Activated CD4-positive, alpha-beta memory T cell treated with anti-CD3 and anti-CD28 coated beads, Interleukin-2, amount 10 ng/mL, durations not matched to agents 7 days and 5 days (primary cell): ENCODE results near the gene ZNF275. TPM values are rescaled to one million over a fixed set of nuclear protein-coding genes. Genes with fewer than 3 reads are reported as not detected.
"Not testable (repeated sequence)": the region's sequence is repeated elsewhere in the genome, so short reads cannot be mapped to it uniquely, and the experiment has no call there.

Experiments
- CTCF ChIA-PET: fragments of 350-600 bp; sonication (Branson Sonifier 250); formaldehyde crosslinking; loops from one replicate; lab custom pipeline; 2021; ENCODE audit warnings: antibody characterized with exemption, inconsistent platforms; lab: Charles Lee
- POLR2A ChIA-PET: fragments of 350-600 bp; sonication (Branson Sonifier 250); formaldehyde crosslinking; loops from one replicate; lab custom pipeline; 2021; ENCODE audit warnings: antibody characterized with exemption; lab: Charles Lee
- DNase-seq: peaks from one replicate; pipeline ENCODE4 v3.0.0-alpha.2; 2020
- H3K27ac Mint-ChIP-seq: one replicate; pipeline ENCODE4 v1.8.0; 2021; ENCODE audit warnings: mild to moderate bottlenecking, mixed read lengths
- H3K27me3 Mint-ChIP-seq: one replicate; pipeline ENCODE4 v1.8.0; 2021; ENCODE audit warnings: mixed read lengths
- H3K36me3 Mint-ChIP-seq: one replicate; pipeline ENCODE4 v1.8.0; 2021; ENCODE audit warnings: low read depth, mixed read lengths
- H3K4me1 Mint-ChIP-seq: one replicate; pipeline ENCODE4 v1.8.0; 2021; ENCODE audit warnings: mixed read lengths
- H3K4me3 Mint-ChIP-seq: one replicate; pipeline ENCODE4 v1.8.0; 2021; ENCODE audit warnings: mild to moderate bottlenecking, mixed read lengths
- H3K9me3 Mint-ChIP-seq: one replicate; pipeline ENCODE4 v1.8.0; 2021; ENCODE audit warnings: mixed read lengths
- total RNA-seq, 2 experiments: library from RNA; stranded (reverse); gene quantifications; one replicate each; pipeline ENCODE4 v1.2.3, GENCODE V29; 2021

The ZNF275 gene
- total RNA-seq, 2 experiments from 2014 or later: 16.6 to 16.7 TPM

DNA sequence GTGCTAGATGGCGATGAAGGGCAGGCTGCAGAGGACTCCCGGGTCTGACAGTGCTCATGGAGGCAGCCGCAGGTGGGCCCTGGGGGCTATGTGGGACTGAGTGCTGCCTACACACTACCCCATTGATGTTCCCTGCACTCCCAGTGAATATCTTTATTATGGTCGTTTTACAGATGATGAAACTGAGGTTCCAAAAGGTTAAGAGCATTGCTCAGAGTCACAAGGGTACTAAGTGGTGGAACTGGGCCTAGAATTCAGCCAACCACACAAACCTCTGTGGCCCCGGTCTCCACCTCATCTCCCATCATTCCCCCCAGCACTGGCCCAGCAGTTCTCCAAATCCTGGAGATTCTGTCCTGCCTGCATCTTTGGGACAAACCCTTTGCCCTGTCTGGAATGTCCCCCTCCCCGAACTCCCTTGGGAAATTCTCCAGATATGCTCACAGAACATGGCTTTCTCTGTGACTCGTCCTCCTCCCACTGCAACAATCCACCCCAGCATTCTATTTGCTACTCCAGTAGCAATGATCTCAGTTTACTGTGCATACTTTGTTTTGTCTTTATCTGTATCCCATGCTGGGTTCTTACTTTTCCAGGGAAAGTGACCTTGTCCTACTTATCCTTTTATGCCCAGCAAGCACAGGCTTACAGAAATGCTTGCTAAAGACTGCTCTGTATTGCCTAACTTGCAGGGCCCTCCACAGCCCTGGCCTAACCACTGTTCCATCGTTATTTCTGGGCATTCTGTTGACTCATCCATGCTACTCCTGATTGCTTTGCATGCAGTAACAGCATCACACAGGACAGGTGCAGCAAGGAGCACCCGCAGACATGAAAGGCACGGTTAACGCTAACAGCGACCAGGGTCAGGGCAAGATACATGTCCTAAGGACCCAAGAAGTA, 26.4 kb upstream of the ZNF275 start:
- POLR2A ChIA-PET: no interaction called here
- H3K4me1 Mint-ChIP-seq: no peaks in the 10 kb centered on the region
- CTCF ChIA-PET: no interaction called here
- no peaks in the 10 kb centered on the region for H3K9me3 Mint-ChIP-seq
- no peaks in the 10 kb centered on the region for H3K36me3 Mint-ChIP-seq
- no peak overlapping the region for H3K27ac Mint-ChIP-seq
- H3K4me3 Mint-ChIP-seq: no peak overlapping the region
- no peak for DNase-seq
- H3K27me3 Mint-ChIP-seq: peaks cover 20% of the 10 kb centered on the region

GRCh38 chrX:153310901-153311300, 23.1 kb upstream of the ZNF275 start:
- no peak for DNase-seq
- no peaks in the 10 kb centered on the region for H3K36me3 Mint-ChIP-seq
- no peaks in the 10 kb centered on the region for H3K9me3 Mint-ChIP-seq
- POLR2A ChIA-PET: no interaction called here
- H3K27ac Mint-ChIP-seq: no peak overlapping the region
- H3K27me3 Mint-ChIP-seq: no peaks in the 10 kb centered on the region
- no peaks in the 10 kb centered on the region for H3K4me1 Mint-ChIP-seq
- H3K4me3 Mint-ChIP-seq: no peak overlapping the region
- CTCF ChIA-PET: no interaction called here

DNA sequence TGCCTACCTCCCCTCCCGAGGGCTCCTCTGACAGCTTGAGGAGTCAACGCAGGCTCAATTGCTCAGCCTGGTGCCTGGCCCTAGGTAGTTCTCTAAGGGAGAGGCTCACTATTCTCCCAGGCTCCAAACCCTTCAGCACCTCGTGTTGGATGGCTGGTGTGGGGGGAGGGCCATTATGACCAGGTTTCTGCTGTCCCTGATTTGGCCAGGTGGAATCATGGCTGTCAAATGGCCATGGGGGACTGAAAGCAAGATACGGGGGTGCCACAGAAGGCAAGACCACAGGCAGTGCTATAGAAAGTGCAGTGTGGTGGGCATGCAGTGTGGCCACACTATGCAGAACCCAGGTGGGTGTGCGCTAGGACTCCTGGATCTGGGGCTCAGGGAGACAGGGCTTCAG, 21.9 kb upstream of the ZNF275 start:
- Mint-ChIP-seq H3K4me3 (no peak overlapping the region), H3K36me3 (no peaks in the 10 kb centered on the region), H3K27me3 (no peaks in the 10 kb centered on the region), H3K27ac (no peak overlapping the region), H3K9me3 (no peaks in the 10 kb centered on the region), H3K4me1 (no peaks in the 10 kb centered on the region)
- ChIA-PET CTCF (no interaction called here), POLR2A (no interaction called here)
- no peak for DNase-seq

DNA sequence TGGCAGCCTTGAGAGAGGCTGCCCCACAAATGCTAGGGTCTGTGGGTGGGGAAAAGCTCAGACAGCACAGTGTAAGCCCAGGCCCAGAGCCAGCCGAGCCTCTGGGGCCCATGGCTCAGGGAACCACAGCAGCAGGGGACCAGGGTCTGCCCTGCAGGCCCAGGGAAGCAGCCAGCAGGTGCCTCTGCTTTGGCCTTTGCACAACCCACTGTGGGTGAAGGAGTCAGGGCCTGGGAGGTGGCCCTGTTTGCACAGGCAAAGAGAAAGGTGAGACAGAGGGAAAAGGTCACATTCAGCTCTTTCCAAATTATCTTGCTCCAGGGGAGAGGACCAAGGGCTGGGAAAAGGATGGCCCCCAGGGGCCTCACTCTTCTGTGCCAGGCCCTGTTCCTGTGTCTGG, 21.1 kb upstream of the ZNF275 start:
- POLR2A ChIA-PET: no interaction called here
- H3K9me3 Mint-ChIP-seq: no peaks in the 10 kb centered on the region

GRCh38 chrX:153317306-153317705, 16.6 kb upstream of the ZNF275 start:
- no peak overlapping the region for H3K27ac Mint-ChIP-seq
- CTCF ChIA-PET: no interaction called here

More for the DNA sequence above, 21.1 kb upstream of the ZNF275 start:
- CTCF ChIA-PET: no interaction called here
- H3K36me3 Mint-ChIP-seq: no peaks in the 10 kb centered on the region
- no peak overlapping the region for H3K4me3 Mint-ChIP-seq
- H3K27ac Mint-ChIP-seq: no peak overlapping the region
- no peaks in the 10 kb centered on the region for H3K27me3 Mint-ChIP-seq
- no peaks in the 10 kb centered on the region for H3K4me1 Mint-ChIP-seq
- DNase-seq: no peak

GRCh38 chrX:153317996-153318722, 15.8 kb upstream of the ZNF275 start:
- ChIA-PET POLR2A (no interaction called here), CTCF (no interaction called here)
- Mint-ChIP-seq H3K27me3 (peaks cover 8% of the 10 kb centered on the region), H3K27ac (no peak overlapping the region), H3K9me3 (no peaks in the 10 kb centered on the region), H3K4me1 (no peaks in the 10 kb centered on the region), H3K36me3 (no peaks in the 10 kb centered on the region), H3K4me3 (no peak overlapping the region)
- no peak for DNase-seq

More at GRCh38 chrX:153317306-153317705, 16.6 kb upstream of the ZNF275 start:
- POLR2A ChIA-PET: no interaction called here
- Mint-ChIP-seq H3K4me1 (no peaks in the 10 kb centered on the region), H3K4me3 (no peak overlapping the region), H3K9me3 (no peaks in the 10 kb centered on the region), H3K27me3 (peaks cover 6% of the 10 kb centered on the region), H3K36me3 (no peaks in the 10 kb centered on the region)
- DNase-seq: no peak

DNA sequence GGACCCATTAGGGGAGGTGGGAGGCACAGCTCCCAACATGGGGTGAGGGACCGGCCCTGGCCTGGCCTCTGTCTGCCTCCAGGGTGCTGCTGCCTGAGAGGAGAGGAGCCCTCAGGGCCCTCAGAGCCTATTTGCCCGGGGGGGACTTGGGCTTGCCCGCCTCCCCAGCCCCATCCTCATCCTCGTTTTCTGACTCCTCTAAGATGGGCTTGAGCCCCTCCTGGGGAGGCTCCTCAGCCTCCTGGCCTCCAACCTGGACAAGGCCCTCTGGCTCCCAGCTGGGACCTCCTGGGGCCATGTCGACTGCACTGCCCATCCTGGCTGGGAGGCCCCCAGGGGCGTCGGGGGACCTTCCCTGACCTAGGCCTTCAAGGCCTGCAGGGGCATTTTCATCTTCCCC, 15.1 kb upstream of the ZNF275 start:
- H3K9me3 Mint-ChIP-seq: no peaks in the 10 kb centered on the region
- peaks cover 10% of the 10 kb centered on the region for H3K27me3 Mint-ChIP-seq
- no peak for DNase-seq
- ChIA-PET POLR2A (no interaction called here), CTCF (no interaction called here)
- no peaks in the 10 kb centered on the region for H3K36me3 Mint-ChIP-seq
- H3K4me1 Mint-ChIP-seq: no peaks in the 10 kb centered on the region
- no peak overlapping the region for H3K4me3 Mint-ChIP-seq
- no peak overlapping the region for H3K27ac Mint-ChIP-seq

- Mint-ChIP-seq H3K27me3 (peaks cover 10% of the 10 kb centered on the region), H3K36me3 (no peaks in the 10 kb centered on the region), H3K4me3 (no peak overlapping the region), H3K9me3 (no peaks in the 10 kb centered on the region), H3K27ac (no peak overlapping the region), H3K4me1 (no peaks in the 10 kb centered on the region)
- no peak for DNase-seq
- POLR2A ChIA-PET: no interaction called here
- CTCF ChIA-PET: no interaction called here
Measured at GRCh38 chrX:153319295-153320046, 14.5 kb upstream of the ZNF275 start.

DNA sequence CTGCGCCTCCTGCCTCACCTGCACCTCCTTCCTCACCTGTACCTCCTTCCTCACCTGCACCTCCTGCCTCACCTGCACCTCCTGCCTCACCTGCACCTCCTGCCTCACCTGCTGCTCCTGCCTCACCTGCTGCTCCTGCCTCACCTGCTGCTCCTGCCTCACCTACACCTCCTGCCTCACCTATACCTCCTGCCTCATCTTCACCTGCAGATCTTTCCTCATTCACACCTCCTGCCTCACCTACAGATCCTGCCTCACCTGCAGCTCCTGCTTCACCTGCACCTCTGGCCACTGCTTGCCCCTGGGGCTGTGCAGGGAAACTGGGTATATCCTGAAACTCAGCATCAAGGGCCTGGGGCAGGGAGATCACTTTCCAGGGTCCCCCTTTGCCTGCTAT, 13.9 kb upstream of the ZNF275 start:
- CTCF ChIA-PET, H3K27ac Mint-ChIP-seq, DNase-seq, H3K4me3 Mint-ChIP-seq, H3K4me1 Mint-ChIP-seq, POLR2A ChIA-PET, H3K9me3 Mint-ChIP-seq, H3K36me3 Mint-ChIP-seq: not testable (repeated sequence)
- peaks cover 14% of the 10 kb centered on the region for H3K27me3 Mint-ChIP-seq

GRCh38 chrX:153320555-153321184, 13.3 kb upstream of the ZNF275 start:
- Mint-ChIP-seq H3K4me1 (no peaks in the 10 kb centered on the region), H3K4me3 (no peak overlapping the region), H3K36me3 (no peaks in the 10 kb centered on the region), H3K9me3 (no peaks in the 10 kb centered on the region), H3K27ac (no peak overlapping the region), H3K27me3 (peaks cover 18% of the 10 kb centered on the region)
- ChIA-PET CTCF (no interaction called here), POLR2A (no interaction called here)
- DNase-seq: no peak

- ChIA-PET CTCF (no interaction called here), POLR2A (no interaction called here)
- no peak within 1 kb of the TSS for H3K4me3 Mint-ChIP-seq
Measured at GRCh38 chrX:153321381-153322124, 12.4 kb upstream of the ZNF275 start, which contains the start of gene PNMA6F. TSS of gene PNMA6F (minus strand) at chrX:153321767. CDS start at chrX:153320674, 1,093 bp downstream.

DNA sequence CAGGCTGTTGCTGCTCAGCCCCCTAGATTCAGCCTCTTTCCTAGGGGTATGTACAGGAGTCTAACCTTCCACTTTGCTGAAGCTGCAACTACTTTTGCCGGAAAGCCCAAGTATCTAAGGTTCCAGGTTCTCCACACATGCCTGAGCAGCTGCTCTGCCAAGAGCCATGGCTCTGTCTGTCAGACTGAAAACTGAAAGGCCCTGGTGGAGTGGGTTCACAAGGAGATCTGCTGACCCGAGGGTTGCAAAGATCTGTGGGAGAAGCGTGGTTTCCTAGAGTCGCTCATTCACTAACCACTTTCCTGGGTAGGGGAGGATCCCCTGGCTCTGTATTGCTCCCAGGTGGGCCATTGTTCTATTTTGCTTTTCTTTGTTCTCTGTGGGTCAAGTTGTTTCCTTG, 6.4 kb upstream of the ZNF275 start:
- Mint-ChIP-seq H3K4me3 (no peak overlapping the region), H3K4me1 (no peaks in the 10 kb centered on the region), H3K36me3 (no peaks in the 10 kb centered on the region), H3K27me3 (peaks cover 33% of the 10 kb centered on the region), H3K27ac (no peak overlapping the region), H3K9me3 (peaks cover 2% of the 10 kb centered on the region)
- POLR2A ChIA-PET: no interaction called here
- DNase-seq: no peak
- CTCF ChIA-PET: no interaction called here

More at GRCh38 chrX:153321381-153322124, 12.4 kb upstream of the ZNF275 start, which contains the start of gene PNMA6F:
- Mint-ChIP-seq H3K4me1 (no peaks in the 10 kb centered on the region), H3K27ac (no peak within 1 kb of the TSS), H3K27me3 (peaks cover 25% of the 10 kb centered on the region), H3K9me3 (no peaks in the 10 kb centered on the region), H3K36me3 (no peaks in the 10 kb centered on the region)
- no peak for DNase-seq
